ENCODE data around the gene NME7.
"Not testable (repeated sequence)": the region's sequence is repeated elsewhere in the genome, so short reads cannot be mapped to it uniquely, and the experiment has no call there.

Gene NME7

GRCh38 chr1:169300854-169301253 is 66.7 kb downstream of the NME7 start:
- DNase-seq, result no peak

GRCh38 chr1:169298441-169298840 is 69.2 kb downstream of the NME7 start:
- no peak for DNase-seq

- no peak for DNase-seq
Observed at GRCh38 chr1:169295846-169296245, 71.8 kb downstream of the NME7 start.

- DNase-seq, result no peak
Observed at GRCh38 chr1:169295425-169295824, 72.2 kb downstream of the NME7 start.

- no peak for DNase-seq
Observed at GRCh38 chr1:169289016-169289415, 78.6 kb downstream of the NME7 start.

GRCh38 chr1:169288011-169288414 is 79.6 kb downstream of the NME7 start:
- no peak for DNase-seq

GRCh38 chr1:169287280-169287679 is 80.3 kb downstream of the NME7 start:
- no peak for DNase-seq

- not testable (repeated sequence) for DNase-seq
Observed at GRCh38 chr1:169281562-169281961, 86.0 kb downstream of the NME7 start.

GRCh38 chr1:169271098-169271497 is 96.5 kb downstream of the NME7 start:
- DNase-seq, result no peak

- DNase-seq, result no peak
Observed at GRCh38 chr1:169266133-169266532, 101.5 kb downstream of the NME7 start.

- DNase-seq, result no peak
Observed at GRCh38 chr1:169263059-169263458, 104.5 kb downstream of the NME7 start.

GRCh38 chr1:169261884-169262283 is 105.7 kb downstream of the NME7 start:
- no peak for DNase-seq

GRCh38 chr1:169260478-169261151 is 107.0 kb downstream of the NME7 start:
- no peak for DNase-seq

GRCh38 chr1:169259816-169260215 is 107.8 kb downstream of the NME7 start:
- DNase-seq, result no peak

GRCh38 chr1:169250795-169251194 is 116.8 kb downstream of the NME7 start:
- no peak for DNase-seq

GRCh38 chr1:169250022-169250421 is 117.6 kb downstream of the NME7 start:
- DNase-seq, result no peak

- DNase-seq, result no peak
Observed at GRCh38 chr1:169249611-169250010, 118.0 kb downstream of the NME7 start.

GRCh38 chr1:169245706-169246105 is 121.9 kb downstream of the NME7 start:
- no peak for DNase-seq

- no peak for DNase-seq
Observed at GRCh38 chr1:169240449-169241232, 127.0 kb downstream of the NME7 start.

- no peak for DNase-seq
Observed at GRCh38 chr1:169236880-169237279, 130.7 kb downstream of the NME7 start.

GRCh38 chr1:169236143-169236542 is 131.5 kb downstream of the NME7 start:
- no peak for DNase-seq

- no peak for DNase-seq
Observed at GRCh38 chr1:169235568-169235967, 132.0 kb downstream of the NME7 start.

GRCh38 chr1:169234780-169235179 is 132.8 kb downstream of the NME7 start:
- no peak for DNase-seq

GRCh38 chr1:169217636-169218035 is 150.0 kb downstream of the NME7 start:
- no peak for DNase-seq

- no peak for DNase-seq
Observed at GRCh38 chr1:169214598-169214997, 153.0 kb downstream of the NME7 start.
